GM10248 (cell line): Measurements from ENCODE around the gene COMMD7.

ENCODE experiments used
- CTCF ChIA-PET: fragments of 300-600 bp; sonication (Branson Sonifier 250); formaldehyde crosslinking; extraction: SDS; loops from one replicate; lab custom pipeline; 2021; ENCODE audit warnings: antibody characterized with exemption; lab: Yijun Ruan, JAX
- POLR2A ChIA-PET: fragments of 350-650 bp; sonication (Branson Sonifier 250); formaldehyde crosslinking; extraction: SDS; loops from one replicate; lab custom pipeline; 2020; ENCODE audit warnings: antibody characterized with exemption; lab: Yijun Ruan, JAX
- DNase-seq: peaks from one replicate; pipeline ENCODE4 v3.0.0; 2012; ENCODE audit errors: extremely low spot score
- TF ChIP-seq, protein P1 (sequence below): IDR thresholded peaks from 2 replicates; pipeline ENCODE4 v1.5.1; 2012; ENCODE audit warnings: mild to moderate bottlenecking, low read depth; ENCODE audit errors: extremely low read depth, missing control alignments, control extremely low read depth

Gene COMMD7

DNA sequence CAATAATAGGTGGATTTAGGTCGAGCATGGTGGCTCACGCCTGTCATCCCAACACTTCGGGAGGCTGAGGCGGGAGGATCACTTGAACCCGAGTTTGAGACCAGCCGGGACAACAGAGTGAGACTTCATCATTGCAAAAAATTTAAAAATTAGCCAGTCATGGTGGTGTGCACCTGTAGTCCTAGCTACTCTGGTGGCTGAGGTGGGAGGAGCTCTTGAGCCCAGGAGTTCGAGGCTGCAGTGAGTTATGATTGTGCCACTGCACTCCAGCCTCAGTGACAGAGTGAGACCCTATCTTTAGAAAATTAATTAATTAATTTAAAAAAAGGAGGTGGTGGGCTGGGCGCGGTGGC is 56.1 kb downstream of the COMMD7 start:
- ChIA-PET POLR2A (no interaction called here), CTCF (interaction anchor here (4.0 kb wide), 1 partner anchor 14 kb away, joined by 15 read pairs; the partner anchor contains the start of gene C20orf203)
- TF ChIP-seq, protein P1, sequence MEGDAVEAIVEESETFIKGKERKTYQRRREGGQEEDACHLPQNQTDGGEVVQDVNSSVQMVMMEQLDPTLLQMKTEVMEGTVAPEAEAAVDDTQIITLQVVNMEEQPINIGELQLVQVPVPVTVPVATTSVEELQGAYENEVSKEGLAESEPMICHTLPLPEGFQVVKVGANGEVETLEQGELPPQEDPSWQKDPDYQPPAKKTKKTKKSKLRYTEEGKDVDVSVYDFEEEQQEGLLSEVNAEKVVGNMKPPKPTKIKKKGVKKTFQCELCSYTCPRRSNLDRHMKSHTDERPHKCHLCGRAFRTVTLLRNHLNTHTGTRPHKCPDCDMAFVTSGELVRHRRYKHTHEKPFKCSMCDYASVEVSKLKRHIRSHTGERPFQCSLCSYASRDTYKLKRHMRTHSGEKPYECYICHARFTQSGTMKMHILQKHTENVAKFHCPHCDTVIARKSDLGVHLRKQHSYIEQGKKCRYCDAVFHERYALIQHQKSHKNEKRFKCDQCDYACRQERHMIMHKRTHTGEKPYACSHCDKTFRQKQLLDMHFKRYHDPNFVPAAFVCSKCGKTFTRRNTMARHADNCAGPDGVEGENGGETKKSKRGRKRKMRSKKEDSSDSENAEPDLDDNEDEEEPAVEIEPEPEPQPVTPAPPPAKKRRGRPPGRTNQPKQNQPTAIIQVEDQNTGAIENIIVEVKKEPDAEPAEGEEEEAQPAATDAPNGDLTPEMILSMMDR = no peak
- no peak for DNase-seq

DNA sequence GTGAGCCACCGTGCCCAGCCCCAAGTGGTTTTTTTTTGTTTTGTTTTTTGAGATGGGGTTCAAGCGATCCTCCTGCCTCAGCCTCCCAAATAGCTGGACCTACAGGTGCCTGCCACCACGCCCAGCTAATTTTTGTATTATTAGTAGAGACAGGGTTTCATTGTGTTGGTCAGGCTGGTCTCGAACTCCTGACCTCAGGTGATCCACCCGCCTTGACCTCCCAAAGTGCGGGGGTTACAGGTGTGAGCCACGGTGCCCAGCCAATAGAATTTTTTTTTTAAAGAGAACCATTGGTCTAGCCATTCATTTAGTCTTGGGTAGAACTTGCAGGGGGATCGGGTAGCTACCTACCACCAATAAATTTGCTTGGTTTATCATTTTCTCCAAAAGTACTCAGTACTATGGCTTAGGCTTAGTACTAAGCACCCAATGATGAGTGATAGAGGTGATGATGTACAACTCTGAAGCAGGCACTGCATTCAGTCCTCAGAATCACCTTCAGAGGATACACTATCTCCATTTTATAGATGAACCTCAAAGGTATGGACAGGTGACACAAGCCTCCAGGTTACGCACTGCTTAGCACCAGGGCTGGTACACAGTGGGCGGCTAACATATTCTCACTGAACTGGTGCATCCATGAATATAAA is 56.6 kb downstream of the COMMD7 start:
- CTCF ChIA-PET = interaction anchor here (4.0 kb wide), 1 partner anchor 13 kb away, joined by 15 read pairs; the partner anchor contains the start of gene C20orf203
- POLR2A ChIA-PET = interaction anchor here (0.6 kb wide), 1 partner anchor 32 kb away, joined by 4 read pairs; no protein-coding TSS in a partner anchor
- DNase-seq = no peak
- TF ChIP-seq, protein P1 = no peak

DNA sequence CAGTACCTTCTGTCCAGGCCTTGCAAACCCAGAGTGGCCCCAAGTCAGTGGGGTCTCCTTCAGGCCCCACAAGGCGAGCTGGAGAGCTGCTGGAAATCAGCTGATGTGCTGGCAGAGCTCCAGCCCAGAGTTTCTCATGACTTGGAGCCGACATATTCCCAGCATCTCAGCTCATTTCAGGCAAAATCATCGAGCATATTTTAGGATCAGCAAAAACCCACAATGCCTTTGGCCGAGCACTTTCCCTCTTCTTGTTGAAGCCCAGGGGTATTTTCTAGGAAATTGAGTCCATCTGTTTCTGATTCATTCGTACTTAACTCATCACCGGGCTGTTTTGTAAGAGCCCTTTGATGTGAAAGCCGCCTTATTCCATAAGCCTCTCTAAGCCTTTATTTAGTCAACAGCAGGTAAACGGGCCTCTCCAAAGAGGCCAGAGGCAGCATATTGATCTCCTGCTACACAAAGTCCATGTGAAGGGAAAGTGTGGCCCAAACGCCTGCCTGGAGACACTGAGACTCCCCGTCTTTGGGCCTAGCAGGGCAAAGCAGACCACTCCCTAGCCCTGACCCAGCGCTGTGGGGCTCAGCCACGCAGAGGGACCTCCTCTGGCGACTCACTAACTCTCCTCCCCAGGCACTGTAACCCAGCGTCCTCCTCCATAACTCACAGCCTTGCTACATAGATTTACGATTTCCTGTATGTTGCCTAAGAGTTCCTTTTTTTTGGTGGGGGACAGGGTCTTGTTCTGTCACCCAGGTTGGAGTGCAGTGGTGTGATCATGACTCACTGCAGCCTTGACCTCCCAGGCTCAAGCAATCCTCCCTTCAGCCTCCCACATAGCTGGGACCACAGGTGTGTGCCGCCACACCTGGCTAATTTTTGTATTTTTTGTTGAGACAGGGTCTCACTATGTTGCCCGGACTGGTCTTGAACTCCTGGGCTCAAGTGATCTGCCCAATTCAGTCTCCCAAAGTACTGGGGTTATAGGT is 57.4 kb downstream of the COMMD7 start:
- POLR2A ChIA-PET = interaction anchor here (0.6 kb wide), 1 partner anchor 31 kb away, joined by 4 read pairs; no protein-coding TSS in a partner anchor
- CTCF ChIA-PET = interaction anchor here (4.0 kb wide), 1 partner anchor 12 kb away, joined by 15 read pairs; the partner anchor contains the start of gene C20orf203
- TF ChIP-seq, protein P1 = no peak
- DNase-seq = no peak

DNA sequence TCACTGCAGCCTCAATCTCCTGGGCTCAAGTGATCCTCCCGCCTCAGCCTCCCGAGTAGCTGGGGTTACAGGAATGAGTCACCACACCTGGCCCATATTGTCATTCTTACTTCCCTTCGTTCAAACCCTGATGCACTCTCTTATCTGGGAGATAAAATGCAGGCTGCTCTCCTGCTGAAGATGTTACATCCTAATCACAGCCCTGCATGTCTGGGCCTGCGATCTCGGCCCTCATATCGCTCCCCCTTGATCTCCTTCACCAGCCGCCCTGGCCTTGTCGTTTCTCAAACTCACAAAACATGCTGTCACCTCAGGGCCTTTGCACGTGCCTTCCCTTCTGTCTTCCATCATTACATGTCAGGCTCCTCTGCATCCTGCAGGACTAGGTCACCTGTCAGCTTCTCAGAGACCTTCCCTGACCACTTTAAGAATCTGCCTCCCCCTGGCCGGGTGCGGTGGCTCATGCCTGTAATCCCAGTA is 60.7 kb downstream of the COMMD7 start:
- TF ChIP-seq, protein P1 = no peak
- ChIA-PET POLR2A (no interaction called here), CTCF (interaction anchor here (1.7 kb wide), 1 partner anchor 9 kb away, joined by 10 read pairs; the partner anchor contains the start of gene C20orf203)
- no peak for DNase-seq

DNA sequence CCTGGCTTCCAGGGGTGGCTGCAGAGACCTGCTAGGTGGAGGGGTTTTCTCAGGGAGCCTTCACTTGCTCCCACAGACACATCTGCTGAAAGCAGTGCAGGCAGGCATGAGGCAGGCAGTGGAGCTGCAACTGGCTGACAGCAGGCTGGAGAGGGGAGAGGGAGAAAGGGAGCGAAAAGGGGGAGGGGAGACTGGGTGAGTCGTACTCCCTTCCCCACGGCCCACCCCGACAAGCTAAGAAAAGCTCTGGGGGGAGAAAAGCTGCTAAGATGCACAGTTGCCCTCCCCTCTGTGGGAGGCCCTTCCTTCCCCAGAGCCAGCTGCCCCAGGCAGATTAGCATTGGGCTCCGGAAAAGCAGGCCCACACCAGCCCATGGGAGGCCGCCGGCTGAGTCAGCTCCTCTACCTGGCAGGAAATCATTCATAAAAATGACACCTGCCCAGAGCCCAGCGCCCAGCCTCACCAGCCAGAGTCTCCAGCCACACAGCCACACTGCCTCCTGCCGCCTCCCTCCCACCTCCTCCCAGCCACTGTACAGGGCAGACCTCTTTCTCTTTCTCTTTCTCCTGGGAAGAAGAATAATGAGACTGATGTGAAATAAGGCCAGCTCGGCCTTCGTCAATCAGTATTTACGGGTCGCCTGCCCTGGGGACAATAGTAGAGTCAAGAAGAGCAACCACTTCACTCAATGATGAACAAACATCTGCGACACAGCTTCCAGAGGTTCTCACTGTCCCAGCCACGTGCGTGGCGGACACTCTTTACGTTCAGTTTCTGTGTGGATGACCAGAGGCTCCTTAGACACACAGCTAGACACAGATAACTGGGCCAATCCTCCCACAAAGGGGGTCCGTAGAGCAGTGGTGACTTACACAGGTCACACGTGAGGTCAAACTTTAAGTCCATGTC is 61.8 kb downstream of the COMMD7 start:
- CTCF ChIA-PET = interaction anchor here (1.1 to 10.4 kb wide), 5 partner anchors 9 to 109 kb away, joined by 3 to 224 read pairs (median 3); no protein-coding TSS in a partner anchor
- DNase-seq = no peak
- TF ChIP-seq, protein P1 = no peak
- POLR2A ChIA-PET = no interaction called here
